Retina (tissue), 1 donor: Measurements from ENCODE around the gene FAM193B.

Experiments used
- DNase-seq: peaks from one replicate; pipeline ENCODE4 v3.0.0-alpha.2; 2016

FAM193B gene

GRCh38 chr5:177483042-177483441, 71.3 kb downstream of the FAM193B start:
- no peak for DNase-seq

DNA sequence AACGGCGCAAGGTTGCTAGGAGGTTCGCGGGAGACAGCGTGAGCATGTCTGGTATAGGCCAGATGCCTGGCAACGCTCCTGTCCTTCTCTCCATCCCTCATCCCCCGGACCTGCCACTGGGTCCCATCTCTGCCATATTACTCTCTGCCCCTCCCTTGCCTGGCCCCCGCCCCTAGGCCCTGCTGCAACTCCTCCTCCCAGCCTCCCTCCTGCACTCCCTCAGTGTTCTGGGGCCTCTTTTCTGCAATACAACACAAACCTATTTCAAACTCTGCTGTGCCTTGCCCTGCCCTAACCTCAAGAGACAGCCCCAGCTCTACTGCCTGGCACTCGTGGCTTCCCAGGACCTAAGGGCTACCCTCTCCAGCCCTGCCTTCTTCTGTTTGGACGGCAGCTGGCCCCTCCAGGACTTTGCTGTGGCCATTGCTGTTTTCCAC, 72.0 kb downstream of the FAM193B start:
- no peak for DNase-seq

DNA sequence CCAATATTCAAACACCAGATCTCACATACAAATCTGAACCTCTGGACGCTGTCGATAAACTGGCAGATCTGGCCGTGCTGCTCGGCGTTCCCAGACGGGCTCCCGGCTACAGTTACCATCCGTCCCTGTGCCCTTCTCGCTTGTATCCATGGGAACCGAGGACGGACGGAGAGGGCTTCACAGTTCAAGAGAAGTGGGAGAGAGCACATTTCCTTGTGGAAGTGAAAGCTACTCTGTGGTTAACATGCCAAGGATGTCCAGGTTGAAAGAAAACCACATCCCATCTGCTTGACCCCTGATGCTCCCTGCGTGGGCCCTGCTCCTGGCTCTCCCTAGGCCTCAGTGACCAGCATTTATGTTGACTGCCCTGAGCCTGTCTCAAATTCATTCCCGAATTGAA, 74.6 kb downstream of the FAM193B start:
- no peak for DNase-seq

GRCh38 chr5:177478711-177479646, 75.4 kb downstream of the FAM193B start:
- no peak for DNase-seq

DNA sequence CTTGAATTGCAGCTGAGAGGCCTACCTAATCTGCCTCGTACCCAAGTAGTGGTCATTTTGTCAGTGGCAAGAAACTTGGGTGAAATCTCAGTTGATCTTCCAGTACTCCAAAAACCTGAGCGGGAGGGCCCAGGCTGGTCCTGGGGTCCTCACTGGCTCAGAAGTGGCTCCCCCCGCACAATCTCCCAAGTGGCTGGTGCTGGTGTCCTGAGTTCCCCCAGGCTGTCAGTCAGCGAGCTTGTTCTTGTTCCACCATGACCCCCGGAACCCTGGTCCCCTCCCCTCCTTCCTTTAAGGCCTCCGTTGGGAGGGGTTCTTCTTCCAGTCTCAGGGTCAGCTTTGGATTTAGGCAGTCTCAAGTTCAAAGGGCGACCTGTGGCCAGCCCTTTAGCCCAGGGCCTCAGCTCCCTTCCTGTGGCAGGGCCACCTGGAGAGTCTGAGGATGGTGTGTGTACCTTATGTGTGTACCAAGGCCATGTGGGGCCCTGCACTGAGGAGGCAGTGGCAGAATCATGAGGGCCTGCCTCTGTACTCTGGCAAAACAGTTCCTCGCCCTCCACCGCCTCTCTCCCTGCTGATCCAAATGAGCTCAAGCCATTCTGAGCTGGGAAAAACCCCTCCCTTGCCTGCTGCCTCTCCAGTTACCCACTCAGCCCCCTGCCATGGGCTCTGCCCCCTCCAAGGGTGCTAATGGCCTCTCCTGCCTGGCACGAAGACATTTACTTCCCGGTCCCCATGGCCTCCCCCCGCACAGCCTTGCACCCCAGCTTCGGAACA, 76.5 kb downstream of the FAM193B start:
- DNase-seq, result no peak

- no peak for DNase-seq
These were observed 77.7 kb downstream of the FAM193B start for GRCh38 chr5:177476531-177477233.

DNA sequence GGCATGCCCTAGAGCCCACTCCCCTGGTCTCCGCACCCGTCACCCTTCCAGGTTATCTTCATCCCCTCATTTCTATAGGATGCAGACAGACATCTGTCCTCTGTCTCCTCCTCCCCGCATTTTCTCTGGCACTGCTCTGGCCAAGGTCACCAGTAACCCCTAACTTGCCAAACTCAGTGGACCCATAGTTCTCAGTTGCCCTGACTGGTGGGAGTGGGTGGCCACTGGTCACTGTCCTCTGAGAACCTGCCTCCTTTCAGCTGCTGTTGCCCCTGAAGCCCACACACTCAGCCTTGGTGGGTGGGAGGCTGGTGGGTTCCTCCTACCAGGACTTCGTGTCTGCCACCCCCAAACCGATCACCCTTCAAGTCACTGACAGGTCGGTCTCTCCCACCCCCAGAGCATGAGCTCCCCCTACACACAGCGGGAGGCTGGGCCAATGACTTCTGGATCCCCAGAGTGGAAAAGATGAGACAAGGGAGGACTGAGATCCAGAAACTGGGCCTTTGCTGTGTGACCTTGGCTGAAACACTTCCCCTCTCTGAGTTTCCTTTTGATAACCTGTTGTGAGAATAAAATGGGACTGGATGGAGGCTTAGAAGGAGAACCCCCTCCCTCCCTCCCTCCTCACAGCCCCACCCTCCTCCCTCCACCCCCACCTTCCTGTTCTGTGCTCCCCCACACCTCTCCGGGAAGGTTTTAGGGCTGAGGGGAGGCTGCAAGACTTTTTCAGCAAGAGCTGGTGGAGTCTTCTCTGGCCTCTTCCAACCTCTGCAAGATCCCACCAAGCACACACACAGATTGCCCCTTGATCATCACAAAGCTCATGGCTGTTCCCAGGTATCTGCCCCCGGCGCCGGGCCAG, 78.6 kb downstream of the FAM193B start:
- no peak for DNase-seq

DNA sequence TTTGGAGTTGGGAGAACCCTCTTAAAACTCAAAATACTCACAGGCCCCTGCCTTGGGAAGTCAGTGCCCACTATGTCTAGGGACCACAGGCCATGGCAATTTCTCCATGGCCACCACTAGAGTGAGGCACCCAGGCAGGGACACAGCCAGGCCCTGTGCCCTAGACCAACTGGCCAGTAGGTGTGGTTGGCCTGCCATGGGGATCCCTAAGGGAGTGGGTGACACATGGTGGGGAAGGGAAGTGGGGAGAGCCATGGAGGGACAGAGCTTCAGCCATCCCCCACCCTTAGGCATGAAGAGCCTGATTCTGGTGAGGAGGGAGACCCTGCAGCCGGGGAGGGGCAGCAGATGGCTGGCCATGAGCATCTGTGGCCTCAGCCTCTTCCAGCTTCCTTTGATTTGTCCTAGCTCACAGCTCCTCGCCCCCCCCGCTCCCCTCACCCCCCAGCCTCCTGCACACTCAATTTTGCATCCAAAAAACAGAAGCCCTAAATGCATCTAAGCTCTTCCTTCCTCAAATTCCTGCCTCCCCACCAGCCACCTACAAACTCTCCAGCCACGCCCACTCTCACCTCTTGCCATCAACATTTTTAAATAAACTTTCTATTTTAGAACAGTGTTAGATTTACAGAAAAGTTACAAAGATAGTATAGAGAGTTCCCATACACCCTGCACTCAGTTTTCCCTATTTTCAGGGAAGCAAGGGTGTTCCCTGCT, 79.4 kb downstream of the FAM193B start:
- DNase-seq, result no peak

GRCh38 chr5:177474002-177474476, 80.3 kb downstream of the FAM193B start:
- no peak for DNase-seq

- DNase-seq, result peak; percentile 81
These were observed 80.8 kb downstream of the FAM193B start, which contains the start of gene DBN1 for GRCh38 chr5:177473443-177474001. Gene DBN1, minus strand, starts transcription at chr5:177473634. Its CDS starts 113 bp downstream, at chr5:177473521.

DNA sequence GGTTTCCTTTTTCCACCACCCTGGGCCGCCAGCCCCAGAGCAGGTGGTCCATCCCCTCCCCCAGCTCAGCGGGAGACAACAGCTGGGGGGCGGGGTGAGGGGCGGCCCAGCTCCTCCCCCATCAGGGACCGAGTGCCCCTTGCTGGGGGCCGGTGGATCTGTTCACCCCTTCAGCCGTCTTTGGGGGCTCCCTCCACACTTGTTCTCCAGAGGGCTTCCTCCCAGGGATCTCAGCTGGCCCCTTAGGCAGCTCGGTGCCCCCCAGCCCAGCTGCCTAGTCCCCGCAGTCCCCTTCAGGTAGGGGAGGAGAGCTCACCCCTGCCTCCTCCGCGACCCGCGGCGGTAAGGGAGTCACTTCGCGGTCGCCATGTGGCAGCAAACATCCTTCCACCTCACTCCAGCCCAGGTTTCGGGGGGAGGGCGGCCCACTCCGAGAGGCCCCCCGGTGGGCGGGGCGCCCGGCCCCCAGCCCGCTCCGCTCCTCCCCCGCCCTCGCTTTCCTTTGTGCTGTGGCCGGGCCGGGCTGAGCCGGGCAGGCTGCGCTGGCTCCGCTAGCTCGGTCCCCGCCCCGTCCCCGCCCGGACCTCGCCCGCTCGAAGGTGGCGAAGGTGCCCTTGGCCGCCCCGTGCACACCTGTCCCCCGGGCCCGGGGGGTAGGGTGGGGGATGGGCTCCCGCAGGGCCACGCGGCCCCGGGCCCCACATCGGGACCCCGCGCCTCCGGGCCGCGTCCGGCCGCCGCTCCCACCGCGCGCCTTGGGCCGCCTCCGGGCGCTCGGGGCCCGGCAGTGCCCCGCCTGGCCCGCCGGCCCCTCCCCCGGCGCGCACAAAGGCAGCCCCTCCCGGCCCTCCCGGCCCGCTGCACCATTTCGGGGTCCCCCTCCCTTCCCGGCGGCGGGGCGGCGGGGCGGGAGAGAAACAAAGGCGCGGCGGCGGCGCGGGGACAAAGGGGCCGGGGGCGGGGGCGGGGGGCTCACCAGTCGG, 81.6 kb downstream of the FAM193B start:
- peak; percentile 79 for DNase-seq

DNA sequence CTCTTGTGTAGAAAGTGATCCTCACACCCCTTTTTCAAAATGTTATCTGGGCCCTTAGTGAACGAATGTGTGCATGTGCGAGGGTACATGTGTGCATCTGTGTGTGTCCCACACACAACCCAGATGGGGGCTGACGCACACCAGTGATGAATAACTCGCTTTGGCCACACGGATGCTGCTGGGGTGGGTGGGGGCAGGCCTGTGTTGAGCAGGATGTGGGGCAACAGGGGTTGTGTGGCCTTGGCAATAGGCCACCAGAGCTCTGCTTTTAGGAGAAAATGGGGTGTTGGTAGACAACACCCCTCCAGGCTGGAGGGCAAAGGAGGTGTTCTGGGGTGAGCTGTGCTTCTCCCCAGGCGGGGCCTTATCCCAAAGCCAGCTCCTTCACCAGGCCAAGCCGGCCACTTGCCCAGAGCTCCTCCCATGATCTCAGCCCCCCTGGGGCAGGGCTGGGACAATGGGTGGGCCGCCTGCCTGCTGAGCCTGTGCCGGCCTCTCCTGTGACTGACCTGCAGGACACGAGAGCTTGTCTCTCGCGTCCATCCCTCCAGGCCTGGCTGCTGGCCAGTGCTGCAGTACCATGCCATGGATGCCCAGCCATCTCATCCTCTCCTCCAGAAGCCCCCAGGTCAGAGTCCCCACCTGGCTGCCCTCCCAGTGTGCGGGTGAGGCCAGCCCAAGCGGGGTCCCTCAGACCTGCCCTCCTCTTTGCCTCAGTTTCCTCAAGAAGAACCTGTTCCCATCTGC, 82.6 kb downstream of the FAM193B start:
- DNase-seq, result no peak

- DNase-seq, result no peak
These were observed 83.4 kb downstream of the FAM193B start for GRCh38 chr5:177470759-177471536.
